Measurements from ENCODE around the gene ANAPC5.

DNA sequence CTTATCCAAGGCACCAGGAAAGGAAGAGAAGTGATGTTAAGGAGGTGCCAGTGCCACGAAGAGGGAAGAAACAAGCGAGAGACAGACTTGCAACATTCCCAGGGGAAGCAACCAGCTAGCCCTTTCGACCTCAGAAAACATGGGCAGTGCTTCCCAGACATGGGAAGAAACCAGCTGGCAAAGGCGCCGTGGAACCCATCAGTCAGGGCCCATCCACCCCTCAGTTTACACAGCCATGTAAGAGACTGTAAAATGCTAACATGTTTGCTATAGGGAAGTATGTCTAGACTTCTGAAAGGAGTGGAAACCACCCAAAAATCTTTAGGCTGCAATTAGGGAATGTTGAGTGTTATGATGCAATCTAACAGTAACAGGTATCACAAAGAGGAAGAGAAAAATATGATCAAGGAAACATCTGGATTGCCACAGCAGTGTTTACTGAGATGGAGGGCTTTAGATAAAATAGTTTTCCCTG lies 26.3 kb downstream of the ANAPC5 start:
- TF ChIP-seq, protein P1, sequence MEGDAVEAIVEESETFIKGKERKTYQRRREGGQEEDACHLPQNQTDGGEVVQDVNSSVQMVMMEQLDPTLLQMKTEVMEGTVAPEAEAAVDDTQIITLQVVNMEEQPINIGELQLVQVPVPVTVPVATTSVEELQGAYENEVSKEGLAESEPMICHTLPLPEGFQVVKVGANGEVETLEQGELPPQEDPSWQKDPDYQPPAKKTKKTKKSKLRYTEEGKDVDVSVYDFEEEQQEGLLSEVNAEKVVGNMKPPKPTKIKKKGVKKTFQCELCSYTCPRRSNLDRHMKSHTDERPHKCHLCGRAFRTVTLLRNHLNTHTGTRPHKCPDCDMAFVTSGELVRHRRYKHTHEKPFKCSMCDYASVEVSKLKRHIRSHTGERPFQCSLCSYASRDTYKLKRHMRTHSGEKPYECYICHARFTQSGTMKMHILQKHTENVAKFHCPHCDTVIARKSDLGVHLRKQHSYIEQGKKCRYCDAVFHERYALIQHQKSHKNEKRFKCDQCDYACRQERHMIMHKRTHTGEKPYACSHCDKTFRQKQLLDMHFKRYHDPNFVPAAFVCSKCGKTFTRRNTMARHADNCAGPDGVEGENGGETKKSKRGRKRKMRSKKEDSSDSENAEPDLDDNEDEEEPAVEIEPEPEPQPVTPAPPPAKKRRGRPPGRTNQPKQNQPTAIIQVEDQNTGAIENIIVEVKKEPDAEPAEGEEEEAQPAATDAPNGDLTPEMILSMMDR (IDR thresholded peaks at IDR 0.05), result no peak
- TF ChIP-seq POLR2A (IDR thresholded peaks at IDR 0.05), result no peak

Measured in uterus (tissue), 2 donors.